GM18951 (cell line): ENCODE data around the gene EIPR1.
"Not testable (repeated sequence)": the region's sequence is repeated elsewhere in the genome, so short reads cannot be mapped to it uniquely, and the experiment has no call there.

Source experiments
- POLR2A ChIP-seq: IDR thresholded peaks from 4 replicates; pipeline ENCODE4 v1.6.1; 2011; ENCODE audit warnings: mild to moderate bottlenecking; ENCODE audit not compliant: insufficient read length, insufficient read depth; ENCODE audit errors: extremely low read depth
- in situ Hi-C: fragments of 300-500 bp; cut with MboI; formaldehyde crosslinking; loops from one replicate; pipeline ENCODE4 v1.12.0; 2022; ENCODE audit warnings: low sequenced_read_pairs, mixed read lengths, inconsistent platforms; ENCODE audit not compliant: unreplicated experiment

Gene EIPR1

GRCh38 chr2:3361518-3362389, 15.9 kb downstream of the EIPR1 start:
- TF ChIP-seq POLR2A: no peak
- in situ Hi-C loops: no loop called here

DNA sequence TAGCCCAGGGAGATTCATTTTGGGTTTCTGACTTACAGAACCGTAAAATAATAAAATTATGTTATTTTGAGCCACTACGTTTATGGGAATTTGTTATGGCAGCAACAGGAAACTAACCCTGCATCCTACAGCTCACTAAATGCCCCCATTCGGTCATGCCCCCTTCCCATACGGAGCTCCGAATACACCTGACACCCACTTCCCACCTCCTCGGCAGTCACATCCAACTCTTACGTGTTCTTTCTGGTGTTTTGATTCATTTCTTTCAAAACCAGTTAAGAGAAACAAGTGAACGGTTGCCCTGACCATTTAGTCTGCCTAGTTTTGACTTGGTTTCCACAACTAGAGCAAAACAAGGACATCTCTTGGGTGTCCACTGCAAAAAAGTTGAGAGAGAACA, 19.7 kb downstream of the EIPR1 start:
- TF ChIP-seq POLR2A: no peak
- in situ Hi-C loops: no loop called here

DNA sequence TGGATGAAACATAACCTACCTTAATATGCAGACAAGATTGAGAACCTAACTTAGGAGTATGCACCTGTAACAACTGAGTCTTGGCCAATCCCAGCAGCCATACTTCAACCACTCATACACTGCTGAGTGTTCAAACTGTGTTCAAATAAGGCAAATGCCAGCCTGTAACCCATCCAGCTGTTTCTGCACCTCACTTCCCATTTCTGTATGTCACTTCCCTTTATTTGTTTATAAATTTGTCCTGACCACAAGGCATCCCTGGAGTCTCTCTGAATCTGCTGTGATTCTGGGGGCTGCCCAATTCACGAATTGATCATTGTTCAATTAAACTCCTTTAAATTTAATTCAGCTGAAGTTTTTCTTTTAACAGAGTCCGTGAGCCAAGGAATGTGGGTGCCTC, 20.2 kb downstream of the EIPR1 start:
- in situ Hi-C loops: not testable (repeated sequence)

- no peak for TF ChIP-seq POLR2A
- in situ Hi-C loops: no loop called here
Measured at GRCh38 chr2:3356799-3357198, 20.8 kb downstream of the EIPR1 start.

- no peak for TF ChIP-seq POLR2A
- in situ Hi-C loops: no loop called here
Measured at GRCh38 chr2:3355951-3356569, 21.6 kb downstream of the EIPR1 start.

DNA sequence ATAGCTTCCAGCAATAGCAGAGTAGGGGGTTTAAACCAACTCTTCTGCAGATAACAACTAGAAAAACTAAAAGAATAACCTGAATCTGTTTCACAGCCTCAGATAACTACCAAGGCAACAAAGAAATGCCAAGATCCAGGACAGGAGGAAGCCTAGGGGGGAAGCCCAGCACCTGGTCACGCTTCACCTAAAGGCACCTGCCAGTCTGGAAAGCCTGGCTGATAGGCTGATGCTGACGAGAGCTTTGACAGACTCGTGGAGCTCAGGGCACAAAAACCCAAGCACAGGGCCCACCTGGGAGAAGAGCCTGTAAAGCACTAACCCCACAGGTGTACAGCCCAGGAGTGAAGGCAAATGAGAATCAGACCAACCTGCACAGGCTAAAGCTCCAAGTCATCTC, 22.6 kb downstream of the EIPR1 start:
- TF ChIP-seq POLR2A: no peak
- in situ Hi-C loops: no loop called here

DNA sequence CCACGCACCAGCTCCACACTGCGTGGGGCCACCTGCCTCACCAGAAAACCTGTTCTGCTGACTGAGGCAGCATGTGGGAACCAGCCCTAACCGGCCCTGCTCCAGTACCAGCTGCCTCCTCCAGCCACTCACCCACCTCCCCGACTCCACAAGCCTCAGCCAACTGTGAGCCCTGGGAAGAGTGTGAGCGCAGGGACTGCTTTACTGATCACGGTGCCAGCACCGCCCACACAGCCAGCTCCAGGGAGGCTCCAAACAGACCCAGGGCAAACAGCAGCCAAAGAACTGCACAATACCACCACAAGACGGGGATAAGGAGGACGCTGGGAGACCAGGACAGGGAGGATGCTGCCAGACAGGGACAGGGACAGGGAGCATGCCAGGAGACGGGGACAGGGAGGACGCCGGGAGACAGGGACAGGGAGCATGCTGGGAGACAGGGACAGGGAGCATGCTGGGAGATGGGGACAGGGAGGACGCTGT, 28.4 kb downstream of the EIPR1 start:
- no peak for TF ChIP-seq POLR2A
- in situ Hi-C loops: no loop called here

DNA sequence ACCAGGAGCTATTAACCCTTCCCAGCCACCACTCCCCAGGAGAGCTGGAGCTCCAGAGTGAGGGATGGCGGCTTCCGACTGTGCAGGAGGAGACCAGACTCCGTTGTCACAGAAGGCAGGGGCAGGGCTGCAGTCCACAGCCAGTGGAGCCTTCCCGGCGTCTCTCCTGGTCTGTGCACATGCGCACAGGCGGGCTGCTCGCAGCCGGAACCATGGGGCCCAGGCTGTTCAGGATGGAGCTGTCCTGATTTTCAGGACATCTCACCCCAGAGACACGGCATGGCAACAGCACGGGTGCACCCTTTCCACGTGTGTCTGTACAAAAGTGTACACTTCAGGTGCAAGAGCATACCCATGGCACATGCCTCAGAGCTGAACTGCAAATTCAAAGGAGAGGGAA, 28.9 kb downstream of the EIPR1 start:
- in situ Hi-C loops: no loop called here

GRCh38 chr2:3345621-3346020, 32.0 kb downstream of the EIPR1 start:
- no peak for TF ChIP-seq POLR2A
- in situ Hi-C loops: no loop called here

More for the DNA sequence above, 28.9 kb downstream of the EIPR1 start:
- TF ChIP-seq POLR2A: no peak

GRCh38 chr2:3344897-3345296, 32.7 kb downstream of the EIPR1 start:
- no peak for TF ChIP-seq POLR2A
- in situ Hi-C loops: no loop called here

- in situ Hi-C loops: no loop called here
Measured at GRCh38 chr2:3343012-3343411, 34.6 kb downstream of the EIPR1 start.

GRCh38 chr2:3342324-3342723, 35.3 kb downstream of the EIPR1 start:
- in situ Hi-C loops: no loop called here
- no peak for TF ChIP-seq POLR2A

More at GRCh38 chr2:3343012-3343411, 34.6 kb downstream of the EIPR1 start:
- TF ChIP-seq POLR2A: no peak

DNA sequence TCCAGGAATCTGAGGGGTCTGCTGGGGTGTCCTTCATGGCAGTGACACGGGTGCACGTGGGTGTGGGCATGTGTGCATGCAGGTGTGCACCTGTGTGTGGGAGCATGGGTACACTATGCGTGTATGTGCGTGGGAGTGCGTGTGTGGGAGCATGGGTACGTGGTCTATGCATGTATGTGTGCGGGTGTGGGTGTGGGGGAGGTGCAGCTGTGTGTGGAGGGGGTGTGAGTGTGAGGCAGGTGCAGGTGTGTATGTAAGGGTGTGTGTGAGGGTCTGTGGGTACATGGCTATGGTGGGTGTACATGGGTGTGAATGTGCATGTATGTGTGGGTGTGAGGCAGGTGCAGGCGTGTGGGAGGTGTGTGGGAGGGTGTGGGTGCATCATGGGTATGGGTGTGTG, 36.3 kb downstream of the EIPR1 start:
- in situ Hi-C loops: no loop called here
- TF ChIP-seq POLR2A: no peak

DNA sequence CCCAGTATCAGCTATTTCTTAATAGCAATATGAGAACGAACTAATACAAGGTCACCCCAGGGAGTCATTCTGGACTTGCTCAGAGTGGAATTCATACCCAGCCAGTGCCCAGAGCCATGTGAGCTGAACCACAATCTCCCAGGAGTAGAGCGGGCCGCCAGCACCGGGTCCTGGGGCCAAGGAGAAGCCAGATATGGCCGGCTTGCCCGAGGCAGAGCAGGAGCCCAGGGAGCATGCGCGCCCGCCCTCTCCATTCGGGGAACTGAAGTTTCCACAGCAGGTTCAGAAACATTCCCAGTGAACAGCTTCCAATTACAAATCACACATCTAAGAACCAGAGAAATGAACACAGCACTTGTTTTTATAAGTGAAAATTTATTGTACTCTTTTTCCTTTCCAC, 37.5 kb downstream of the EIPR1 start:
- no peak for TF ChIP-seq POLR2A
- in situ Hi-C loops: no loop called here
